HepG2 (cell line): ENCODE data around the gene SHPK. TPM values are rescaled to one million over a fixed set of nuclear protein-coding genes. Genes with fewer than 3 reads are reported as not detected.
A peak's percentile ranks its signal among the peaks of the same experiment; 100 is the strongest.

ENCODE experiments used
- ARNTL ChIP-seq: sonication (generic); formaldehyde crosslinking; IDR thresholded peaks from 2 replicates; pipeline ENCODE4 v1.4.0; 2020; ENCODE audit warnings: mild to moderate bottlenecking, missing genetic modification reagents
- CBX2 ChIP-seq, 2 experiments: fragments of 200-600 bp in 1 of 2; sonication (generic); formaldehyde crosslinking in 1 of 2; IDR thresholded peaks; 2 replicates each; pipeline versions ENCODE4 v1.7.0 to v1.8.1; 2018 to 2022; ENCODE audit warnings: low read depth in 2 of 2, low read length in 1 of 2, mild to moderate bottlenecking in 1 of 2, missing genetic modification reagents in 1 of 2
- CSRNP1 ChIP-seq: sonication (generic); formaldehyde crosslinking; IDR thresholded peaks from 2 replicates; pipeline ENCODE4 v1.8.1; 2023; ENCODE audit warnings: mild to moderate bottlenecking, missing genetic modification reagents
- FOXC1 ChIP-seq: sonication (generic); formaldehyde crosslinking; IDR thresholded peaks from 2 replicates; pipeline ENCODE4 v1.8.0; 2022; ENCODE audit warnings: mild to moderate bottlenecking, missing genetic modification reagents, borderline replicate concordance
- FOXK1 ChIP-seq: sonication (generic); formaldehyde crosslinking; IDR thresholded peaks from 2 replicates; pipeline ENCODE4 v1.4.0; 2020; ENCODE audit warnings: low read depth, missing genetic modification reagents, borderline replicate concordance
- JUN ChIP-seq: sonication (generic); formaldehyde crosslinking; IDR thresholded peaks from 2 replicates; pipeline ENCODE4 v1.4.0; 2020; ENCODE audit warnings: mild to moderate bottlenecking, missing genetic modification reagents
- KDM5A ChIP-seq: fragments of 200-600 bp; sonication (generic); IDR thresholded peaks from 2 replicates; pipeline ENCODE4 v1.7.0; 2018; ENCODE audit warnings: antibody characterized with exemption, mild to moderate bottlenecking, low read length, borderline replicate concordance
- MAZ ChIP-seq, 2 experiments: sonication (generic) in 1 of 2; formaldehyde crosslinking in 1 of 2; IDR thresholded peaks; 2 replicates each; pipeline versions ENCODE4 v1.5.0 to v1.6.1; 2012 to 2020; ENCODE audit warnings: low read depth in 2 of 2, mild to moderate bottlenecking in 2 of 2, borderline replicate concordance in 1 of 2, improper control_type of control experiment in 1 of 2, low read length in 1 of 2, missing genetic modification reagents in 1 of 2, moderate library complexity in 1 of 2
- MTERF4 ChIP-seq: sonication (generic); formaldehyde crosslinking; IDR thresholded peaks from 2 replicates; pipeline ENCODE4 v1.8.0; 2023; ENCODE audit warnings: mild to moderate bottlenecking, missing genetic modification reagents
- NR2C2 ChIP-seq: sonication (generic); formaldehyde crosslinking; IDR thresholded peaks from 2 replicates; pipeline ENCODE4 v1.4.0; 2020; ENCODE audit warnings: missing genetic modification reagents, mild to moderate bottlenecking, moderate library complexity, borderline replicate concordance
- POLR2AphosphoS5 ChIP-seq: IDR thresholded peaks from 2 replicates; pipeline ENCODE4 v1.6.1; 2012; ENCODE audit warnings: low read depth, low read length
- RAD21 ChIP-seq: fragments of 450-650 bp; formaldehyde crosslinking; IDR thresholded peaks from 2 replicates; pipeline ENCODE4 v1.5.0; 2020; ENCODE audit warnings: mild to moderate bottlenecking
- RFX1 ChIP-seq: fragments of 450-650 bp; IDR thresholded peaks from 2 replicates; pipeline ENCODE4 v1.6.1; 2017
- SIX1 ChIP-seq: sonication (generic); formaldehyde crosslinking; IDR thresholded peaks from 2 replicates; pipeline ENCODE4 v1.4.0; 2020; ENCODE audit warnings: missing genetic modification reagents, borderline replicate concordance
- SRSF4 ChIP-seq: fragments of 200-400 bp; formaldehyde crosslinking; IDR thresholded peaks from one replicate; pipeline ENCODE4 v1.6.1; 2018; ENCODE audit warnings: mild to moderate bottlenecking, low read depth, low read length, moderate library complexity; ENCODE audit not compliant: poor library complexity, severe bottlenecking
- TGIF2 ChIP-seq: IDR thresholded peaks from 2 replicates; pipeline ENCODE4 v1.6.1; 2016; ENCODE audit warnings: control low read depth, missing compliant biosample characterization
- ZBTB39 ChIP-seq: sonication (generic); formaldehyde crosslinking; IDR thresholded peaks from 2 replicates; pipeline ENCODE4 v1.5.0; 2020; ENCODE audit warnings: missing genetic modification reagents
- ZMYM3 ChIP-seq: sonication (generic); formaldehyde crosslinking; IDR thresholded peaks from 2 replicates; pipeline ENCODE4 v1.5.1; 2020; ENCODE audit warnings: mild to moderate bottlenecking, missing genetic modification reagents
- ZNF383 ChIP-seq: sonication (generic); formaldehyde crosslinking; IDR thresholded peaks from 2 replicates; pipeline ENCODE4 v1.4.0; 2020; ENCODE audit warnings: missing genetic modification reagents, mild to moderate bottlenecking, borderline replicate concordance
- ZNF543 ChIP-seq: sonication (generic); formaldehyde crosslinking; IDR thresholded peaks from 2 replicates; pipeline ENCODE4 v1.4.0; 2020; ENCODE audit warnings: mild to moderate bottlenecking, missing genetic modification reagents
- ZNF556 ChIP-seq: sonication (generic); formaldehyde crosslinking; IDR thresholded peaks from 2 replicates; pipeline ENCODE4 v1.4.0; 2020; ENCODE audit warnings: mild to moderate bottlenecking, missing genetic modification reagents, borderline replicate concordance
- ZNF605 ChIP-seq: sonication (generic); formaldehyde crosslinking; IDR thresholded peaks from 2 replicates; pipeline ENCODE4 v1.8.0; 2022; ENCODE audit warnings: mild to moderate bottlenecking, missing genetic modification reagents
- ZNF766 ChIP-seq: sonication (generic); formaldehyde crosslinking; IDR thresholded peaks from 2 replicates; pipeline ENCODE4 v1.5.0; 2020; ENCODE audit warnings: missing genetic modification reagents, borderline replicate concordance
- ZSCAN31 ChIP-seq: sonication (generic); formaldehyde crosslinking; IDR thresholded peaks from 2 replicates; pipeline ENCODE4 v1.5.0; 2020; ENCODE audit warnings: low read depth, mild to moderate bottlenecking, missing genetic modification reagents
- polyA plus RNA-seq, 8 experiments: library from polyadenylated mRNA; depleted of rRNA in 3 of 8; stranded (reverse) in 7 of 8; unstranded in 1 of 8; fragments of >200 nt; fragmentation: Illumina TruSeq in 4 of 8; extraction: Trizol in 4 of 8; gene quantifications; 2 replicates each; pipeline versions ENCODE4 v1.2.1 to v1.2.3, GENCODE V29; 2011 to 2016; ENCODE audit warnings: low read depth in 4 of 8, missing spikeins in 1 of 8, mixed read lengths in 1 of 8; ENCODE audit not compliant: insufficient read depth in 1 of 8
- total RNA-seq, 5 experiments: library from RNA; depleted of rRNA; stranded (reverse); fragments of >200 nt; fragmentation: Illumina TruSeq; extraction: Trizol; gene quantifications; 2 replicates each; pipeline ENCODE4 v1.2.3, GENCODE V29; 2016; ENCODE audit warnings: low read depth in 1 of 5
- TF ChIP-seq, protein P1 (sequence below): sonication (generic); formaldehyde crosslinking; IDR thresholded peaks from 2 replicates; pipeline ENCODE4 v1.8.1; 2023; ENCODE audit warnings: missing genetic modification reagents, mild to moderate bottlenecking, borderline replicate concordance

SHPK gene
- total and polyA plus RNA-seq, 2 of the 13 experiments (the other 11 are each of a cell fraction or from before 2014, with no cell fraction given), result 16.2 to 30.9 TPM

DNA sequence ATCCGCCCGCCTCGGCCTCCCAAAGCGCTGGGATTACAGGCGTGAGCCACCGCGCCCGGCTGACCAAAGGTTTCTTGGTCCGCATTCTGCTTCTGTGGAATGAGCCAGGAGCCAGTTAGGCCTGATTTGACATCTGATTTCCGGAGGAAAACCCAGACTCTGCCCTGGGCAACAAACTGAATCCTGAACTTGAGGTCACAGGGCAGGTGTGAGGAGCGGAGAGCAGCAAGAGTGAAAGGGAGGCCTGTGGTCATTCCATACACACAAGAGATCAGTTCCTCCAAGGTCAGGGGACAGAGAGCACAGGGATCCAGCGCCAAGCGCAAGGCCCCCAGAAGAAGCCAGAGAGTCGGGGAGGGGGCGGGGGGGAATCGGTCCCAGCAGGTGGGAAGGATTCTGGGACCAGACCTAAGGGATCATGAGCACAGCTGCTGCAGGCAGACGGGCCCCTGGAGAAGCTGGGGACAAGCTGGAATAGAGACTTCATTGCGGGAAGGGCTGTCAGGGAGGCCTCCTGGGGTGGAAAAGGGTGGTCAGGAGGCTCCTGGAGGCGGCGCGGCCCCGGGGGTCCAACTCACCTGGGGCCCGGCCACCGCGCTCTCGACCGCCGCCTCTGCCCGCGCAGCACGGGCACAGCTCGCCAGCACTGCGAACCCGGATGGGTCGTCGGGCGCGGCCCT, 436 bp downstream of the SHPK start (continued):
- TF ChIP-seq CSRNP1 (CRISPR knock-in tag) (peak; percentile 85; the same call in 1 of the 2 replicates), ZNF383 (CRISPR knock-in tag) (no peak), ARNTL (CRISPR knock-in tag) (0 out of 2 replicates have a peak, but pooled peaks have one; percentile 22), ZMYM3 (no peak), RAD21 (CRISPR knock-in tag) (peak; percentile 42), KDM5A (no peak), ZBTB39 (CRISPR knock-in tag) (peak; percentile 78; the same call in 1 of the 2 replicates), TGIF2 (CRISPR knock-in tag) (0 out of 2 replicates have a peak, but pooled peaks have one; percentile 42), ZNF543 (CRISPR knock-in tag) (0 out of 2 replicates have a peak, but pooled peaks have one; percentile 11), POLR2AphosphoS5 (0 out of 2 replicates have a peak, but pooled peaks have one; percentile 3), SRSF4 (no peak), RFX1 (no peak), FOXC1 (peak; percentile 92), ZSCAN31 (CRISPR knock-in tag) (no peak), NR2C2 (CRISPR knock-in tag) (no peak), SIX1 (no peak), MTERF4 (CRISPR knock-in tag) (no peak), ZNF556 (CRISPR knock-in tag) (no peak; the same call in 1 of the 2 replicates), CBX2 (IDR thresholded peaks at IDR 0.05; ENCODE audit: low read depth, low read length) (no peak), CBX2 (CRISPR knock-in tag; IDR thresholded peaks at IDR 0.05; ENCODE audit: low read depth) (no peak), MAZ (IDR thresholded peaks at IDR 0.05; ENCODE audit: borderline replicate concordance, low read depth, low read length) (no peak), MAZ (CRISPR knock-in tag; IDR thresholded peaks at IDR 0.05; ENCODE audit: low read depth) (peak; percentile 46), FOXK1 (no peak), ZNF605 (CRISPR knock-in tag) (no peak), JUN (no peak), ZNF766 (no peak)
- TF ChIP-seq, protein P1, sequence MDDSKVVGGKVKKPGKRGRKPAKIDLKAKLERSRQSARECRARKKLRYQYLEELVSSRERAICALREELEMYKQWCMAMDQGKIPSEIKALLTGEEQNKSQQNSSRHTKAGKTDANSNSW (CRISPR knock-in tag), result no peak
